Transverse colon (tissue), 4 donors: ENCODE data around the gene SIRT2. TPM values are rescaled to one million over a fixed set of nuclear protein-coding genes. Genes with fewer than 3 reads are reported as not detected.

Experiments used
- DNase-seq: peaks from one replicate; pipeline ENCODE4 v3.0.0-alpha.2; 2019
- H3K27ac ChIP-seq, 4 donors: fragments of 200-600 bp; sonication (generic); 2 replicates each; pipeline ENCODE4 v1.5.1; 2016 to 2018; ENCODE audit warnings: inconsistent platforms in 4 of 4
- H3K27me3 ChIP-seq: fragments of 200-600 bp; sonication (generic); 2 replicates; pipeline ENCODE4 v1.5.1; 2017; ENCODE audit warnings: inconsistent platforms
- H3K36me3 ChIP-seq, 4 donors: fragments of 200-600 bp; sonication (generic); 2 replicates each; pipeline ENCODE4 v1.5.1; 2017 to 2019; ENCODE audit warnings: inconsistent platforms in 4 of 4
- H3K4me1 ChIP-seq, 4 donors: fragments of 200-600 bp; sonication (generic); 2 replicates each; pipeline ENCODE4 v1.5.1; 2017 to 2020; ENCODE audit warnings: inconsistent platforms in 4 of 4
- H3K4me3 ChIP-seq, 4 donors: fragments of 200-600 bp; sonication (generic); 1 replicate in 1 of 4; 2 replicates in 3 of 4; pipeline versions ENCODE4 v1.5.1 to v1.6.1; 2017 to 2019; ENCODE audit warnings: inconsistent platforms in 4 of 4
- H3K9me3 ChIP-seq, 2 donors: fragments of 200-600 bp; sonication (generic); 2 replicates each; pipeline ENCODE4 v1.5.1; 2017 to 2019; ENCODE audit warnings: inconsistent platforms in 2 of 2
- CTCF ChIP-seq, 5 experiments: fragments of 200-600 bp in 3 of 5; fragments of 450-650 bp in 2 of 5; sonication (generic) in 3 of 5; IDR thresholded peaks; 1 replicate in 2 of 5; 2 replicates in 3 of 5; pipeline ENCODE4 v1.5.1; 2016 to 2017; ENCODE audit warnings: antibody characterized with exemption in 5 of 5, inconsistent platforms in 3 of 5, mild to moderate bottlenecking in 2 of 5, moderate library complexity in 1 of 5
- EP300 ChIP-seq: sonication (generic); formaldehyde crosslinking; IDR thresholded peaks from one replicate; pipeline ENCODE4 v1.6.1; 2017; ENCODE audit warnings: antibody characterized with exemption, low read depth
- POLR2A ChIP-seq: fragments of 450-650 bp; IDR thresholded peaks from one replicate; pipeline ENCODE4 v1.6.1; 2016; ENCODE audit warnings: antibody characterized with exemption, mild to moderate bottlenecking, moderate library complexity
- POLR2AphosphoS5 ChIP-seq, 3 donors: sonication (generic); formaldehyde crosslinking; IDR thresholded peaks; one replicate each; pipeline ENCODE4 v1.6.1; 2016; ENCODE audit warnings: antibody characterized with exemption in 3 of 3
- WGBS, 2 donors: methylation state at CpG; one replicate each; pipeline ENCODE4 v1.1.5; 2018; ENCODE audit warnings: low coverage in 1 of 2; 5-methylcytosine and 5-hydroxymethylcytosine counted together
- in situ Hi-C, 4 donors: fragments of 200-750 bp; cut with MboI; loops; one replicate each; pipeline versions ENCODE4 v1.15.0 to v1.15.1; 2017; ENCODE audit warnings: low sequenced_read_pairs in 3 of 4, low pct_ligation_motif_present in 1 of 4, low pct_unique_long_range_greater_than_20kb in 1 of 4
- intact Hi-C: fragments of 100-400 bp; cut with DNase I; formaldehyde crosslinking; loops from one replicate; pipeline ENCODE4 v1.15.1; 2023; ENCODE audit warnings: low total_unique reads
- total RNA-seq, 4 donors: library from RNA; depleted of rRNA; stranded (reverse); fragments of >200 nt; gene quantifications; one replicate each; pipeline ENCODE4 v1.1.0, GENCODE V29; 2016

Gene SIRT2
- total RNA-seq, 4 donors from 2014 or later, result 56.3 to 128 (median 64.2) TPM

- H3K4me1 ChIP-seq, result peaks cover 7 to 19% (median 13%) of the 10 kb centered on the region in 4 donors
- TF ChIP-seq CTCF (IDR thresholded peaks at IDR 0.05) (peak; percentile 97 to 99 (median 99)), POLR2A (no peak), EP300 (no peak)
- peak within 1 kb of the TSS; percentile 88 to 93 (median 90) for H3K27ac ChIP-seq
- peak; percentile 93 for DNase-seq
- no peaks in the 10 kb centered on the region for H3K9me3 ChIP-seq
- peak within 1 kb of the TSS; percentile 55 to 83 (median 70) for H3K4me3 ChIP-seq
- intact Hi-C loops, result no loop called here
- no peaks in the 10 kb centered on the region for H3K27me3 ChIP-seq
- peaks cover 0 to 5% (median 0%) of the 10 kb centered on the region in 4 donors for H3K36me3 ChIP-seq
- WGBS, 2 donors, result 3 to 42% methylated on average over 2 to 35 of the region's 49 CpGs
- in situ Hi-C loops, result loop anchor here in 3 of 4 donors (25.0 kb wide), 2 partner anchors 393 to 518 kb away; partner anchors contain the start of gene FAM98C (in 2 of the 3)
These were observed 30.7 kb upstream of the SIRT2 start, which contains the start of gene SARS2 for GRCh38 chr19:38929929-38930775. Gene SARS2, minus strand, starts transcription at chr19:38930763. Its CDS starts 27 bp downstream, at chr19:38930736.

- TF ChIP-seq EP300 (no peak), CTCF (IDR thresholded peaks at IDR 0.05) (no peak), POLR2AphosphoS5 (IDR thresholded peaks at IDR 0.05) (no peak), POLR2A (no peak)
- Histone ChIP-seq H3K4me1 (peaks cover 7 to 19% (median 13%) of the 10 kb centered on the region in 4 donors), H3K36me3 (peaks cover 0 to 14% (median 0%) of the 10 kb centered on the region in 4 donors), H3K4me3 (no peak overlapping the region), H3K27ac (peak overlapping the region in 1 of 4 donors; percentile 8), H3K9me3 (no peaks in the 10 kb centered on the region), H3K27me3 (no peaks in the 10 kb centered on the region)
- no peak for DNase-seq
- intact Hi-C loops, result no loop called here
- WGBS, 2 donors, result 56 to 73% methylated on average over 4 of the region's 4 CpGs
- in situ Hi-C loops, result loop anchor here in 3 of 4 donors (25.0 kb wide), 2 partner anchors 391 to 516 kb away; partner anchors contain the start of gene FAM98C (in 2 of the 3)
These were observed 29.1 kb upstream of the SIRT2 start for GRCh38 chr19:38928391-38929001.

GRCh38 chr19:38924388-38924787 is 25.0 kb upstream of the SIRT2 start:
- Histone ChIP-seq H3K27ac (no peak overlapping the region), H3K27me3 (no peaks in the 10 kb centered on the region), H3K36me3 (peaks cover 0 to 14% (median 0%) of the 10 kb centered on the region in 4 donors), H3K4me3 (no peak overlapping the region), H3K9me3 (no peaks in the 10 kb centered on the region), H3K4me1 (peaks cover 0 to under 1% (median 0%) of the 10 kb centered on the region in 4 donors)
- no peak for DNase-seq
- WGBS, 2 donors, result 88 to 90% methylated on average over 2 to 7 of the region's 7 CpGs
- intact Hi-C loops, result no loop called here
- TF ChIP-seq POLR2AphosphoS5 (IDR thresholded peaks at IDR 0.05) (no peak), EP300 (no peak), CTCF (IDR thresholded peaks at IDR 0.05) (no peak), POLR2A (no peak)
- in situ Hi-C loops, result no loop called here

GRCh38 chr19:38922482-38922881 is 23.1 kb upstream of the SIRT2 start:
- Histone ChIP-seq H3K4me3 (no peak overlapping the region), H3K4me1 (no peaks in the 10 kb centered on the region), H3K27ac (no peak overlapping the region), H3K27me3 (no peaks in the 10 kb centered on the region), H3K36me3 (peaks cover 0 to 14% (median 0%) of the 10 kb centered on the region in 4 donors), H3K9me3 (no peaks in the 10 kb centered on the region)
- DNase-seq, result no peak
- no peak for TF ChIP-seq EP300
- in situ Hi-C loops (no loop called here), intact Hi-C loops (no loop called here)
- WGBS, 2 donors, result 95 to 96% methylated on average over 5 of the region's 5 CpGs
